ENCODE measurements around the gene CHD8. TPM values are rescaled to one million over a fixed set of nuclear protein-coding genes. Genes with fewer than 3 reads are reported as not detected.

CHD8 gene
- total and polyA plus RNA-seq, 2 donors (not counting 3 experiments of a cell fraction or from before 2014, with no cell fraction given): 52.3 to 94.3 TPM

GRCh38 chr14:21369949-21370679 is 85.8 kb downstream of the CHD8 start:
- peaks cover 20 to 26% of the 10 kb centered on the region in 2 experiments for H3K36me3 ChIP-seq (ENCODE audit: control insufficient read depth in 2 of 2, extremely low read depth in 1 of 2, insufficient read depth in 2 of 2, low read length in 2 of 2)

More at GRCh38 chr14:21369949-21370679, 85.8 kb downstream of the CHD8 start:
- Histone ChIP-seq H3K4me3 (replicated peaks in 1 of 3; ENCODE audit: insufficient read depth in 1 of 3, low read depth in 1 of 3, low read length in 3 of 3) (no peak overlapping the region), H3K9ac (replicated peaks; ENCODE audit: extremely low read depth, insufficient read depth, low read length) (no peak overlapping the region), H3K4me2 (ENCODE audit: insufficient read depth, low read length) (no peak overlapping the region), H3K79me2 (ENCODE audit: control insufficient read depth, insufficient read depth, low read length) (peaks cover 16% of the 10 kb centered on the region), H4K20me1 (replicated peaks; ENCODE audit: control insufficient read depth, extremely low read depth, insufficient read depth, low read length) (no peaks in the 10 kb centered on the region), H3K27ac (ENCODE audit: insufficient read depth, low read depth, low read length) (no peak overlapping the region), H3K27me3 (ENCODE audit: control insufficient read depth in 2 of 2, insufficient read depth in 2 of 2, low read length in 2 of 2) (no peaks in the 10 kb centered on the region), H3K9me1 (replicated peaks; ENCODE audit: control insufficient read depth, extremely low read depth, insufficient read depth, low read length) (no peaks in the 10 kb centered on the region), H3K4me1 (ENCODE audit: control insufficient read depth, extremely low read depth, insufficient read depth, low read length) (no peaks in the 10 kb centered on the region), H2AFZ (ENCODE audit: low read depth, low read length) (no peak overlapping the region), H3K9me3 (replicated peaks; ENCODE audit: control insufficient read depth, insufficient read depth, low read length) (no peaks in the 10 kb centered on the region)
- POLR2A ChIA-PET: no interaction called here
- FAIRE-seq: no peak
- BruUV-seq (replicated peaks): no TSS peak
- dilution Hi-C loops (cut with MboI; ENCODE audit: extremely low pct_ligation_motif_present, low sequenced_read_pairs) (no loop called here), intact Hi-C loops (cut with micrococcal nuclease) (loop anchor here (5.0 kb wide), 1 partner anchor 187 kb away; no protein-coding TSS in a partner anchor)
- CTCF ChIA-PET: interaction anchor here (0.7 kb wide), 1 partner anchor 14 kb away, joined by 3 read pairs; the partner anchor contains the start of gene SUPT16H
- DNase-seq (ENCODE audit: low read depth, low spot score): no peak
- no peak for TF ChIP-seq JUN (IDR thresholded peaks at IDR 0.05; ENCODE audit: borderline replicate concordance, insufficient read depth, insufficient read length, low read depth)
- TF ChIP-seq POLR2AphosphoS5 (IDR thresholded peaks at IDR 0.05; ENCODE audit: insufficient read depth, low read depth, low read length): no peak
- TF ChIP-seq CTCF (IDR thresholded peaks at IDR 0.05; ENCODE audit: extremely low read depth in 1 of 2, insufficient read depth in 1 of 2, low read depth in 1 of 2, low read length in 2 of 2): no peak
- no peak for TF ChIP-seq MYC (IDR thresholded peaks at IDR 0.05; ENCODE audit: low read depth, low read length)
- no peak for TF ChIP-seq EZH2 (IDR thresholded peaks at IDR 0.05; ENCODE audit: borderline replicate concordance, low read depth, low read length, severe bottlenecking)
- no peak for TF ChIP-seq GATA2 (IDR thresholded peaks at IDR 0.05; ENCODE audit: insufficient read depth, insufficient read length, low read depth, low read length)
- no peak for TF ChIP-seq POLR2A (IDR thresholded peaks at IDR 0.05; ENCODE audit: low read depth, low read length)
- no peak for TF ChIP-seq MAX (IDR thresholded peaks at IDR 0.05; ENCODE audit: insufficient read depth, insufficient read length)
- no peak for TF ChIP-seq FOS (IDR thresholded peaks at IDR 0.05; ENCODE audit: borderline replicate concordance, insufficient read depth, low read length)

Data from endothelial cell of umbilical vein (primary cell).